Epithelial cell of esophagus (primary cell): ENCODE data around the gene ADM5.

Experiments
- DNase-seq: peaks from one replicate; pipeline ENCODE4 v3.0.0; 2010; ENCODE audit warnings: low read depth
- H3K4me3 ChIP-seq: 2 replicates; pipeline ENCODE4 v1.5.1; 2011; ENCODE audit warnings: mild to moderate bottlenecking, low read length, control low read depth
- TF ChIP-seq, protein P1 (sequence below): IDR thresholded peaks from 2 replicates; pipeline ENCODE4 v1.5.1; 2011; ENCODE audit warnings: low read depth, mild to moderate bottlenecking, low read length, control low read depth, inconsistent platforms; ENCODE audit not compliant: insufficient read depth; ENCODE audit errors: missing control alignments

ADM5 gene

DNA sequence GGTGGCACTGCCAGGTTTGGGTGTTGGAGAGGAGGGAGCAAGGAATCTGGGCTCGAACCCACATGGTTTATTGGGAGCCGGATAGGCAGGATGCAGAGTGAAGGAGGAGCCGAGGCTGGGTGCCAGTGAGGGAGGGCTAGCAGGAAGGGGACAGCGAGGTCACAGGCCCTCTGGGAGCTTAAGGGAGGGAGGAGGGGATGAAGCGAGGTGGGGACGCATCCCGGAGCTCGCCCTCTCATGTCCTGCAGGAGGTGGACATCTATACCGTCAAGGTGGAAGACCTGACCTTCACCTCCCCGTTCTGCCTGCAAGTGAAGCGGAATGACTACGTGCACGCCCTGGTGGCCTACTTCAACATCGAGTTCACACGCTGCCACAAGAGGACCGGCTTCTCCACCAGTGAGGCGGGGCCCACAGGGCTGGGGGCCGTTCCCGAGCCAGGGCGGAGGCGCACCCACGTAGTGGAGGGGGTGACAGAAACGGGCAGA is 3.5 kb upstream of the ADM5 start:
- H3K4me3 ChIP-seq, result no peak overlapping the region
- DNase-seq, result no peak
- TF ChIP-seq, protein P1, sequence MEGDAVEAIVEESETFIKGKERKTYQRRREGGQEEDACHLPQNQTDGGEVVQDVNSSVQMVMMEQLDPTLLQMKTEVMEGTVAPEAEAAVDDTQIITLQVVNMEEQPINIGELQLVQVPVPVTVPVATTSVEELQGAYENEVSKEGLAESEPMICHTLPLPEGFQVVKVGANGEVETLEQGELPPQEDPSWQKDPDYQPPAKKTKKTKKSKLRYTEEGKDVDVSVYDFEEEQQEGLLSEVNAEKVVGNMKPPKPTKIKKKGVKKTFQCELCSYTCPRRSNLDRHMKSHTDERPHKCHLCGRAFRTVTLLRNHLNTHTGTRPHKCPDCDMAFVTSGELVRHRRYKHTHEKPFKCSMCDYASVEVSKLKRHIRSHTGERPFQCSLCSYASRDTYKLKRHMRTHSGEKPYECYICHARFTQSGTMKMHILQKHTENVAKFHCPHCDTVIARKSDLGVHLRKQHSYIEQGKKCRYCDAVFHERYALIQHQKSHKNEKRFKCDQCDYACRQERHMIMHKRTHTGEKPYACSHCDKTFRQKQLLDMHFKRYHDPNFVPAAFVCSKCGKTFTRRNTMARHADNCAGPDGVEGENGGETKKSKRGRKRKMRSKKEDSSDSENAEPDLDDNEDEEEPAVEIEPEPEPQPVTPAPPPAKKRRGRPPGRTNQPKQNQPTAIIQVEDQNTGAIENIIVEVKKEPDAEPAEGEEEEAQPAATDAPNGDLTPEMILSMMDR, result no peak

DNA sequence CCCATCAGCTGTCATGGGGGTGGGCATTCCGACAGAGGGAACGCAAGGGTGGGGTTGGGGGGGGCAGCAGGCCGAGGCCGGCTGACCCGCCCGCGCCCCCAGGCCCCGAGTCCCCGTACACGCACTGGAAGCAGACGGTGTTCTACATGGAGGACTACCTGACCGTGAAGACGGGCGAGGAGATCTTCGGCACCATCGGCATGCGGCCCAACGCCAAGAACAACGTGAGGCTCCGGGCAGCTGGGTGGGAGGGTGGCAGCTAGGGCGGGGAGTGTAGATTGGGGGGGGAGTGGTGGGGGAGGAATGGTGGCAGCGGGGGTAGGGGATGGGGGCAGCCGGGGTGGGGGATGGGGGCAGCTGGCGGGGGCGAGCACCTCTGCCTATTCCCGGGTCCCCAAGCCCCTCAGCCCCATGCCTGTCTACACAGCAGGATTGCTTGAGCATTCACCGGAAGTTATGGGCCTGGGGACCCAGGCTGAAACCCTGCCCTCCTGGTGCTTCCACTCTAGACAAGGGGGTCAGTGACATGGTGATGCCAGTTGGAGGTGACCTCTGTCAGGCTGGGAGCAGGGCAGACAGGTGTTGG is 2.8 kb upstream of the ADM5 start:
- H3K4me3 ChIP-seq, result no peak overlapping the region
- DNase-seq, result no peak
- TF ChIP-seq, protein P1, result no peak

DNA sequence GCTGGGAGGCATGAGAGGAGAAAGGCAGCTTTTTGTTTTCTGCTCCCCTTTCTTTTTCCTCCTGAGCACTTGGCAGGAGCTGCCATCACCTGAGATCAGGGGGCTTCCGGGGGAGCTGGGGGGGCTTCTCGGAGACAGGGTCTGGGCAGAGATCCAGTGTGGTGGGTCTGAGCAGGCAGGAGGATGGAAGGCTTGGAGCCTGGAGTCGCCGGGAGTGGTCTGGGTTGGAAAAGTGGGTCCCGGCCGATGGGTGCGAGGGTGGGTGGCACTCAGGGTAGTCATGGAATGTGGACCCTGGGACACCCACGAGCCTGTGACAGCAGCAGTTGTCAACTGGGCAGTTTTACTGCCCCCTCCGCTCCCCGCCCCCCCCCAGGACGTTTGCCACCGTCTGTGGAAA is 2.2 kb upstream of the ADM5 start:
- H3K4me3 ChIP-seq, result no peak overlapping the region
- TF ChIP-seq, protein P1, result no peak
- no peak for DNase-seq

DNA sequence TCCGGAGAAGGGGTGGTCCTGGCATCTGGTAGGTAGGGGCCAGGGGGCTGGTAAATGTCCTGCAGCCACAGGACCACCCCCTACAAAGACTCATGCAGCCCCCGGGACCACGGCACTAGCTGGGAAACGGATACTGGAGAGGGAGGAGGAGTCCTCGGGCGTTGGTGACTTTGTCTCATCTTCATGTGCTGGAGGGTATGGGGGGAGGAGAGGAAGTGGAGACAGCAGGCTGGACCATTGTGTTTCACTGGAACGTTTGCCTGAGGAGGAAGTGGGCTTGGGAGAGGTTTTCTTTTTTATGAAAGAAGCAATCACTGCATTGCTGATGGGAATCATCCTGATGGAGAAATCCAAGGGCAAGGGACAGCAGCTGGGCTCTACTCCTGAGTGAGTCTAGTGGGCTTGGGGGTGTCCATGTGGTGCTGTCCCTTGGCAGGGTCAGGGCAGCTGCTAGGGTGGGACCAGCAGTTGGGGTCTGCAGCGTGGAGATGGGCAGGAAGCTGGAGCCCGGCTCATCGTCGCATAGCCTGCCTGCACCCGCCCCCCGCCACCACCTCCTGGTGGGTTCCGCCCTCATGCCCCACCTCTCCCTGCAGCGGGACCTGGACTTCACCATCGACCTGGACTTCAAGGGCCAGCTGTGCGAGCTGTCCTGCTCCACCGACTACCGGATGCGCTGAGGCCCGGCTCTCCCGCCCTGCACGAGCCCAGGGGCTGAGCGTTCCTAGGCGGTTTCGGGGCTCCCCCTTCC is 1.7 kb upstream of the ADM5 start:
- H3K4me3 ChIP-seq, result no peak overlapping the region
- no peak for DNase-seq
- TF ChIP-seq, protein P1, result no peak

DNA sequence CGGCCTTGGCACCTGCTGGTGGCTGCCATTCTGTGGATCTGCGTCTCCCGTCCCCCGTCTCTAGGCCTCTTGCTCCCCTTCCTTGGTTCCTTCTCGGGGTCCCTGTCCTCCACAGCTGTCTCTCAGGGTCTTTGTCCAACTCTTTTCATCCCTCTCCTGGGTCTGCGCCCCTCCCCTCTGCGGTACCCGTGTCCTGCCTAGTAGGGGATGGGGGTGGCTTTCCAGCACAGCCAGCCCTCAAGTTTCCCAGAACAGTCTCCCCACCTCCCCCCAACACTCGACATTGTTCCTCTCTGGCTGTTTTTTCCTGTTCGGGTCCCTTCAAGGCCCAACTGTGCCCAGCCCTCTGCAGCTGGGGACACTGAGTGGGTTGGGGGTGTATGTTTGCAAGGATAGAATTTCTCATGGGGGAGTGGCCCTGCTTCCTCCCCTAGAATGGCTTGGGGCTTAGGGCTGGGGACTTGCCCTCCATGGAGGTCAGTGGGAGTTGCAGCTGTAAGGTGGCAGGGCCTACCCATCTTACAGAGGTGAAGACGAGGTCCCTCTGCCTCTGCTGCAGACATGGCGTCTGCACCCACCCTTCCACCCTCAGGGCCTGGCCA is 762 bp upstream of the ADM5 start:
- DNase-seq, result no peak
- H3K4me3 ChIP-seq, result no peak overlapping the region
- TF ChIP-seq, protein P1, result no peak

DNA sequence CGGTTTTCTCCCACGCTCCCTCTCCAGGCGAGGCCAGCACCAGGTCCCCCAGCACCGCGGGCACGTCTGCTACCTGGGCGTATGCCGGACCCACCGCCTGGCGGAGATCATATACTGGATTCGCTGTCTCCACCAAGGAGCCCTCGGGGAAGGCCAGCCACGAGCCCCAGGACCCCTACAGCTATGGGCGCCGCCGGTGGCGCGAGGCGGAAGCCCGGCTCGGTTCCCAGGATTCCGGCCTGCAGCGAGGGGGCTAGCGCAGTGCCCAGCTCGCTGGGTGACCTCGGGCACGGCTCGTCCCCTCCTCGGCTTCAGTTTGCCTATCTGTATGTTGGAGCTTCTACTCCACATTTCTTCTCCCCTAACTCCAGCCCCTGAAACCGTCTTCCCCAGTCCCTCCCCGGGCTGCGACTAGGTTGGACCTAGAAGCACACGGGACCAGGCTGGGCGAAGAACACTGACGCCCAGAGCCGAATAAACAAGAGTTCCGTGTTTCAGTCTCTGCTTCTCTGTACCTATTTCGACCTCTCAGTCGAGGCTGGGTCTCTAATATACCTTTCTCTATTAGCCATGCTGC is 773 bp downstream of the ADM5 start:
- H3K4me3 ChIP-seq, result peak overlapping the region; percentile 57
- TF ChIP-seq, protein P1, result no peak
- no peak for DNase-seq
